AG04450 (cell line): ENCODE measurements around the gene ADGRF3. TPM values are rescaled to one million over a fixed set of nuclear protein-coding genes. Genes with fewer than 3 reads are reported as not detected.
"Not testable (repeated sequence)": the region's sequence is repeated elsewhere in the genome, so short reads cannot be mapped to it uniquely, and the experiment has no call there.

Experiments
- CTCF ChIA-PET: fragments of 300-600, 350-600 bp; formaldehyde crosslinking; extraction: SDS; loops from one replicate; lab custom pipeline; 2022; ENCODE audit warnings: antibody characterized with exemption, inconsistent platforms; lab: Charles Lee
- POLR2A ChIA-PET: fragments of 350-600 bp; formaldehyde crosslinking; extraction: SDS; loops from one replicate; lab custom pipeline; 2021; ENCODE audit warnings: antibody characterized with exemption, inconsistent platforms; lab: Yijun Ruan, JAX
- DNase-seq: peaks from one replicate; pipeline ENCODE4 v3.0.0-alpha.2; 2011; ENCODE audit warnings: low read depth, low spot score
- H3K27ac ChIP-seq: one replicate; pipeline ENCODE4 v1.5.1; 2012; ENCODE audit warnings: low read depth, low read length, control low read depth
- H3K27me3 ChIP-seq: one replicate; pipeline ENCODE4 v1.6.0; 2012; ENCODE audit warnings: low read length; ENCODE audit not compliant: control insufficient read depth, insufficient read depth
- H3K4me3 ChIP-seq: 2 replicates; pipeline ENCODE4 v1.5.1; 2011; ENCODE audit warnings: mild to moderate bottlenecking, low read depth, low read length, control low read depth
- H3K9me3 ChIP-seq: 2 replicates; pipeline ENCODE4 v1.5.1; 2012; ENCODE audit warnings: low read length; ENCODE audit not compliant: control insufficient read depth, insufficient read depth
- CTCF ChIP-seq: IDR thresholded peaks from 2 replicates; pipeline ENCODE4 v1.5.1; 2011; ENCODE audit warnings: low read depth, low read length, control low read depth, inconsistent platforms
- polyA plus RNA-seq: library from polyadenylated mRNA; depleted of rRNA; stranded (reverse); fragments of >200 nt; gene quantifications from 2 replicates; pipeline ENCODE4 v1.2.3, GENCODE V29; 2011

ADGRF3 gene
- polyA plus RNA-seq, 1 experiment: not detected

- no peaks in the 10 kb centered on the region for H3K9me3 ChIP-seq
- no peak overlapping the region for H3K4me3 ChIP-seq
- no peaks in the 10 kb centered on the region for H3K27me3 ChIP-seq
- CTCF ChIA-PET: interaction anchor here (0.7 kb wide), 1 partner anchor 22 kb away, joined by 4 read pairs; no protein-coding TSS in a partner anchor
- H3K27ac ChIP-seq: no peak overlapping the region
- no peak for TF ChIP-seq CTCF
- DNase-seq: no peak
- POLR2A ChIA-PET: interaction anchor here (0.7 kb wide), 1 partner anchor 119 kb away, joined by 3 read pairs; no protein-coding TSS in a partner anchor
Observed at GRCh38 chr2:26305540-26305939, 41.0 kb downstream of the ADGRF3 start.

DNA sequence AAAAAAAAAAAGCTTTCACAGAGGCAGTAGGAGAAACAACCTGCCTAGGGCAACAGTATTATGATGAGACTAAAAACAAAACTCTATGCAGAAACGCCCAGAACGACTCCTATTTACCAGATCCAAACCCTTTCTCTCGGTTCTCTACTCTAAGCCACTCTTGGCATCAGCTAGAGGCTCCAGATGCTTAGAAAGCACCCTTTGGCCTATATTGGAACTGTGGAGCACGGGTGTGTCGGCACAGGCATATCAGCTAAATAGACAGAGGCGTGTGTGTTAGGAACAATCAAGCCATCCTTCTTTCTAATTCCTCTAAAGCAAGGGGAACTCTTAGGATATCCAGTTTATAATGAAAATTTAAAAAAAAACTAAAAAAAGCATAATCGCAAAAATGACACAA lies 41.5 kb downstream of the ADGRF3 start:
- H3K9me3 ChIP-seq, DNase-seq, POLR2A ChIA-PET, H3K27ac ChIP-seq, H3K4me3 ChIP-seq, CTCF ChIA-PET, H3K27me3 ChIP-seq: not testable (repeated sequence)

- H3K9me3 ChIP-seq: no peaks in the 10 kb centered on the region
- DNase-seq: no peak
- POLR2A ChIA-PET: interaction anchor here (1.0 kb wide), 1 partner anchor 43 kb away, joined by 4 read pairs; the partner anchor contains the start of gene SELENOI
- H3K27me3 ChIP-seq: no peaks in the 10 kb centered on the region
- CTCF ChIA-PET: no interaction called here
- TF ChIP-seq CTCF: no peak
- H3K27ac ChIP-seq: no peak overlapping the region
- no peak overlapping the region for H3K4me3 ChIP-seq
Observed at GRCh38 chr2:26302846-26303245, 43.7 kb downstream of the ADGRF3 start.

DNA sequence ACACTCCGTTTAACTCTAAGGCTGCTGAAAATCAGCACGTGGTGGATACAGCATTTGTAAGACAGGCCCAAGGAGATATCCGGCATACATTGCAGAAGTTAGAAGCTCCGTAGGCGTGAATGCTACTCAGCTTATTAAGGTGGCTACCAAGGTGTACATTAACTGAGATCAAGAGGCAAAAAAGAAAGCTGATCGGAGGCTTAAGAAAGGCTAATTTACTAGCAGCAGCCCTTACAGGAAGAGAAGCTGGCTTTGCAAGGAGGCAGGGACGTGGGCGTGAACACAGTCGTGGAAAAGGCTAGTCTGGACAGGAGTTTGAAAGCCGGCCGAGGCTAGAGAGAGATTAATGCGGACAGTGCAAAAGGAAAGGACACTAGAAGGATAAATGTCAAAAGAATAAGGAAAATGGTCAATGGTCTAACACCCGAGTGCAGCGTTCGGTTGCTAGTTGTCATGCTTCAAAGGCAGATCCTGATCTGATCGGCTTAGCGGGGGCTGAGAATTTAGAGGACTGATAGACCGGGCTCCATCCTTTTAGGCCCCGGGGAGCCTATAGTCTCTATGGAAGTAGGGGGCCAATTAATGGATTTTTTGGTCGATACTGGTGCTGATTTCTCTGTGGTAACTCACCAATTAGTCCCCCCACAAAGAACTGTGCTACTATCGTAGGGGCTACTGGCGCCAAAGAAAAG lies 46.2 kb downstream of the ADGRF3 start:
- POLR2A ChIA-PET: interaction anchor here (1.0 to 1.8 kb wide), 3 partner anchors 26 to 56 kb away, joined by 3 to 10 read pairs (median 4); partner anchors contain the start of genes HADHA and HADHB
- DNase-seq: no peak
- Histone ChIP-seq H3K4me3 (peak overlapping the region; percentile 11), H3K27me3 (no peaks in the 10 kb centered on the region), H3K9me3 (no peaks in the 10 kb centered on the region), H3K27ac (peak overlapping the region; percentile 76)
- no peak for TF ChIP-seq CTCF
- CTCF ChIA-PET: interaction anchor here (1.5 kb wide), 1 partner anchor 29 kb away, joined by 6 read pairs; no protein-coding TSS in a partner anchor

- ChIA-PET CTCF (interaction anchor here (1.5 kb wide), 1 partner anchor 30 kb away, joined by 6 read pairs; no protein-coding TSS in a partner anchor), POLR2A (interaction anchor here (1.0 to 1.8 kb wide), 3 partner anchors 27 to 55 kb away, joined by 3 to 10 read pairs (median 4); partner anchors contain the start of genes HADHA and HADHB)
- H3K27ac ChIP-seq: peak overlapping the region; percentile 76
- H3K9me3 ChIP-seq: no peaks in the 10 kb centered on the region
- no peaks in the 10 kb centered on the region for H3K27me3 ChIP-seq
- peak overlapping the region; percentile 49 for H3K4me3 ChIP-seq
- TF ChIP-seq CTCF: no peak
- DNase-seq: no peak
Observed at GRCh38 chr2:26299471-26300101, 47.0 kb downstream of the ADGRF3 start.
